Measurements from ENCODE around the gene VIL1.

- TF ChIP-seq, protein P1, sequence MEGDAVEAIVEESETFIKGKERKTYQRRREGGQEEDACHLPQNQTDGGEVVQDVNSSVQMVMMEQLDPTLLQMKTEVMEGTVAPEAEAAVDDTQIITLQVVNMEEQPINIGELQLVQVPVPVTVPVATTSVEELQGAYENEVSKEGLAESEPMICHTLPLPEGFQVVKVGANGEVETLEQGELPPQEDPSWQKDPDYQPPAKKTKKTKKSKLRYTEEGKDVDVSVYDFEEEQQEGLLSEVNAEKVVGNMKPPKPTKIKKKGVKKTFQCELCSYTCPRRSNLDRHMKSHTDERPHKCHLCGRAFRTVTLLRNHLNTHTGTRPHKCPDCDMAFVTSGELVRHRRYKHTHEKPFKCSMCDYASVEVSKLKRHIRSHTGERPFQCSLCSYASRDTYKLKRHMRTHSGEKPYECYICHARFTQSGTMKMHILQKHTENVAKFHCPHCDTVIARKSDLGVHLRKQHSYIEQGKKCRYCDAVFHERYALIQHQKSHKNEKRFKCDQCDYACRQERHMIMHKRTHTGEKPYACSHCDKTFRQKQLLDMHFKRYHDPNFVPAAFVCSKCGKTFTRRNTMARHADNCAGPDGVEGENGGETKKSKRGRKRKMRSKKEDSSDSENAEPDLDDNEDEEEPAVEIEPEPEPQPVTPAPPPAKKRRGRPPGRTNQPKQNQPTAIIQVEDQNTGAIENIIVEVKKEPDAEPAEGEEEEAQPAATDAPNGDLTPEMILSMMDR (IDR thresholded peaks at IDR 0.05) = no peak
- no peak for TF ChIP-seq POLR2A (IDR thresholded peaks at IDR 0.05)
- no peak for TF ChIP-seq POLR2AphosphoS5 (IDR thresholded peaks at IDR 0.05)
Observed at GRCh38 chr2:218471036-218471435, 52.1 kb downstream of the VIL1 start.
